PC-3 (cell line): ENCODE data around the gene CD180.

Experiments used
- CTCF ChIP-seq: fragments of 300-600 bp; sonication (generic); conservative IDR thresholded peaks from 2 replicates; pipeline ENCODE4 v1.5.1; 2017; ENCODE audit warnings: antibody characterized with exemption, low read depth, mild to moderate bottlenecking, low read length
- EZH2 ChIP-seq: fragments of 300-600 bp; sonication (generic); IDR thresholded peaks from one replicate; pipeline ENCODE4 v1.6.1; 2017; ENCODE audit warnings: antibody characterized with exemption, mild to moderate bottlenecking, low read length; ENCODE audit not compliant: unreplicated experiment
- EZH2phosphoT487 ChIP-seq: fragments of 300-600 bp; sonication (generic); IDR thresholded peaks from 2 replicates; pipeline ENCODE4 v1.6.1; 2018; ENCODE audit warnings: mild to moderate bottlenecking, antibody characterized with exemption, low read length, borderline replicate concordance

GRCh38 chr5:67246108-67246507 is 49.5 kb upstream of the CD180 start:
- TF ChIP-seq CTCF (peak; percentile 79), EZH2 (no peak), EZH2phosphoT487 (no peak)
